NCI-H1694 treated with DMSO at 0.1 percent for 48 hours (cell line): ENCODE results near the gene GNL3.
"Not testable (repeated sequence)": the region's sequence is repeated elsewhere in the genome, so short reads cannot be mapped to it uniquely, and the experiment has no call there.

Source experiments
- DNase-seq: peaks from one replicate; lab custom pipeline; 2025; lab: John Stamatoyannopoulos, UW

Gene GNL3

DNA sequence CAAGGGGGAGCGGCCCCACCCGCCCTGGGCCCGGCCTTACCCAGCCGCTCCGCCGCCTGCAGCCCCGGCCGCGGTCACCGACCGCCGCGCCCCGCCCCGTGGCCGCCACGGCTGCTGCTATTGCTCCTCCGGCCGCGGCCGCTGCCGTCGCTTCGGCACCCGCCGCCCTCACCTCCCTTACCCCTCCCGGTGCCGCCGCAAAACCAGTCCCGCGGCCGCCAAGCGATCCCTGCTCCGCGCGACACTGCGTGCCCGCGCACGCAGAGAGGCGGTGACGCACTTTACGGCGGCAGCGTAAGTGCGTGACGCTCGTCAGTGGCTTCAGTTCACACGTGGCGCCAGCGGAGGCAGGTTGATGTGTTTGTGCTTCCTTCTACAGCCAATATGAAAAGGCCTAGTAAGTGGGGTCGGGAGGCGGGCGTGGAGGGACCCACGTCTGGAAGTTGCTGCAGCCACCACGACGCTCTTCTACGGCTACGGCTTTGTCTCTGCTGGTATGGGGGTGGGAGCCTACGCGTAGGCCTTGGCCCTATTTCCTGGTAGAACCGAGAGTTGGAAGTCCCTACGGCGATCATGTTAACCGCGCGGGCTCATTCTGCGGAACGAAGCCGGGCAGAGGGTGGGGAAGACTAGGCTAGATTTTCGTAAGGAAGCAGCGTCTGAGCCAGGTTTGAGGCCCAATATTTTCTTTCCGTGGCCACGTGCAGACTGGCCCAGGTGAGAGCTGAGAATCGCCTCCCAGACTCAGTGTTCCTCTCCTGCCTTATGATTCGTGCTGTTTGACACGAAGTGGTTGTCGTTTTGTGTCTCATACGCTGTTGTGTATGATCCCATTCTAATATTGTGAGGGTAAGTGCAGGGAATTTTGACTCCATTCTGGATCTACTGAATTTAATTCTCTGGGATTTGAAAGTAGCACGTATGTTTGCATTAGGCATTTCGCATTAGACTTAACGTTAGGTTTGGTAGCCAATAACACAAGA lies at the start of gene GNL3, which contains the start of gene PBRM1:
Gene GNL3, plus strand, starts transcription at position 324 of the 983 bp plus-strand sequence. Its CDS starts 61 bp downstream, at position 385.
Gene PBRM1, minus strand, starts transcription at position 205 of the 983 bp plus-strand sequence.
- peak; percentile 55 for DNase-seq

GRCh38 chr3:52636673-52637072 lies 49.2 kb upstream of the GNL3 start:
- no peak for DNase-seq

- no peak for DNase-seq
These were observed 40.3 kb upstream of the GNL3 start for GRCh38 chr3:52645549-52645948.

DNA sequence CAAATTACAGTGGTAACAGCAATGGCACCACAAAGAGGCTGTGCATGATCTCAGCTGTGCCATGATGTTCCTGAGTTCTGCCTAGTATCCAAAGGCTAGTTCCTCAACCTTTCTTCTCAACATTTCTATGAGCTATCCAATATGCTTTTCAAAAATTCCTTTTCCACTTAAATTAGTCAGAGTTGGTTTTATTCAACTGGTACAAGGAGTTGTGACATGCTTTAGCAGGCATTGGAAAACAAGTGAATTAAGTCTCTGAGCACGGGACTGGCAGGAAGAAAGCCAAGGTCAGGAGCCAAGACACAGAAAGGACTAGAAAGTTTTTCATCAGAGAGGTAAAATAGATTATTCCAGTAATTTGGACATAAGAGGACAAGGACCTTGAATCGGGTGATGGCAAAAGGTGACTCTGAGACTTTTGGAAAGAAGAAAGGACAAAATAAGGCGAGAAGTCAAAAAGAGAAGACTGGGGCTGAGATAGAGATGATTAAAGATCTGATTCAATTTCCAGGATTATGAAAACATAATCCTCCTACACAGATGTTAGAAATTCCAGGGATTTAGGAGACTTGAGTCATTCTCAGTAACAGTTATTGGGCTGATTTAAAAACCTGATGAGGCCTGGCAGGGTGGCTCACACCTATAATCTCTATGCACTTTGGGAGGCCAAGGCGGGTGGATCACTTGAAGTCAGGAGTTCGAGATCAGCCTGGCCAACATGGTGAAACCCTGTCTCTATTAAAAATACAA lies 36.2 kb upstream of the GNL3 start:
- no peak for DNase-seq

DNA sequence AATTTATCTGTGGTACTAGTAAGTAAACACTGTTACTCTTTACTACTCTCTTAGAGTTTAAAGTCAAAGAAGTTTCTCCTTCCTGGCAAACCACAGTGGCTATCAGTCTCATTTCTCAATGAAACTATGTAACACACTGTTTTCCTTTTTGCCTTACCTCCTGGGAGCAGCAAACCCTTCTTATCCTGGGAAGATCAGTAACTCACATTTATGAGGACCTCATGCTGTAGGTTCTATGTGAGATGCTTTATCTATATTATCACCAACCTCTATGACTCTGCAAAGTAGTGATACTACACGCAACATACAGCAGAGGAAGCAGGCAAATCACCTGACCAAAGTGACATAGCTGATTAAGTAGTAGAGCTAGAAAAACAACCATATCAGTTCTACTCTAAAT lies 35.4 kb upstream of the GNL3 start:
- DNase-seq, result no peak

DNA sequence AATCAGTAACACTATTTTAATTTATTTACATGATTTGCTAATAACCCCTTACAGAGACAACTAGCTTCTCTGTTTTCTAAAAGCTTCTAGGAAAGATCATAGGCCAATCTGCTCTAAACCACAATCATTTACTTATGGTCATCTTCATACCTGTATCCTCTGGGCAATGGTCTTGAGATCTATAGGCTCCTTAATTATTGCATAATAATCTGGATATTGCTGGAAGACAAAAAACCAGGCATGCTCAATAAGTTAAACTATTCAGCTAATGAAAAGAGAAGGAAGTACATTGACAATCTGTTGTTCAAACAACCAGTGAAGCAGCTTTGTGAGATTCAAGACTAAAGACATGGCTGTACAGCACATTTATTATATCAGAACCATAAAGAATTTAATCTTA lies 34.2 kb upstream of the GNL3 start:
- no peak for DNase-seq

- no peak for DNase-seq
These were observed 29.9 kb upstream of the GNL3 start for GRCh38 chr3:52655895-52656294.

GRCh38 chr3:52660046-52660445 lies 25.8 kb upstream of the GNL3 start:
- DNase-seq, result no peak

DNA sequence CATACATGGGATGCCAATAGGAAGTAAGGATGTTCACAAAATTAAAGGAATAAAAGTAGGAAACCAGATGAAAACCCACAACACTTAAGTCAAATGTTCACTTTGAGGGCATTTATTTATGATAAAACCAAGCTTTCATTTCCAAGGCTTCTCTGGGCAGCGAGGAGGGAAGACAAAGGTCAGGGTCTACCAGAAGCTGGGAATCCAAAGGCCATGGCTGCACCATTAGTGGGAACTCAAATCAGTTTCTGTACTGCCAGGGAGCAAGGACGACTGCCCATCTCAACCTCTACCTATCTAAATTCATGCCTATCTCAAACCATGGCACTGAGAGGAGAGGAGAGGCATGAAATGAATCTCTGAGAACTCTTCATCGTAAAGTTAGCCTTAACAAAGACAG lies 22.7 kb upstream of the GNL3 start:
- DNase-seq, result no peak

GRCh38 chr3:52670621-52671521 lies 15.0 kb upstream of the GNL3 start:
- DNase-seq, result no peak

- DNase-seq, result no peak
These were observed 14.2 kb upstream of the GNL3 start for GRCh38 chr3:52671676-52672075.

GRCh38 chr3:52676201-52676600 lies 9.6 kb upstream of the GNL3 start:
- not testable (repeated sequence) for DNase-seq

GRCh38 chr3:52678265-52679198 lies 7.3 kb upstream of the GNL3 start:
- no peak for DNase-seq

DNA sequence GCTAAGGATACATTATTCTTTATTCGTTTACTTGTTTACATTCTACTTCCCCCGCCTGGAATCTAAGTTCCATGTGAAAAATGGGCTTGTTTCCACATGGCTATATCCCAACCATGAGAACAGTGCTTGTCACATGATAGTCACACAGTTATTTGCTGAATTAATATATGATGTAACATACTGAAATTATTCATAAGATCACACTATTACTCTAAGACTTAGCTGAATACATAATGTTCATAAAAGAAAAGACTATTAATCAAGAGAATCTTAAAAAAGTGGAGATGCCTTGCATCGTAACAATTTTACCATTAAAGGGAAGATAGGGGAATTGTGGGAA lies 6.7 kb upstream of the GNL3 start:
- DNase-seq, result no peak

- DNase-seq, result no peak
These were observed 6.0 kb upstream of the GNL3 start for GRCh38 chr3:52679811-52680210.

DNA sequence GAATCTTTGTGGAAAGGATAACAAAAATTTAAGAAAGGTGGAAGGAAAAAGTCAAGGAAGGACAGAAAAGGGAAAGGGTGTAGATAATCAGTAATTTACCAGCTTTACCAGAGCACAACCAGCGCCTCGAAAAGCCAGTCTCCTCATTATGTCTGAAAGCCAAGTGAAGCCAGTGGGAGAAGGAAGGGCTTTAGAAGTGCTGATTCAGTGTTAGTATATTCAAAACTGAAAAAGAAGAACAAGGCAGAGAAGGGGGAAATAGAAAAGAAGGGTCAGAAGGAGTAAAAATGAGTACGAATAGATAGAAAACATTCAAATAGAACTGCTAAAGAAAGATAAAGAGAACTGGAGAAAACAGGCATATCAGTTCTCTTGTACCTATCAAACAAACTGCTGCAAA lies 4.2 kb upstream of the GNL3 start:
- DNase-seq, result no peak

GRCh38 chr3:52682016-52682415 lies 3.8 kb upstream of the GNL3 start:
- no peak for DNase-seq

GRCh38 chr3:52683611-52684010 lies 2.2 kb upstream of the GNL3 start:
- no peak for DNase-seq

GRCh38 chr3:52684184-52684583 lies 1.6 kb upstream of the GNL3 start:
- DNase-seq, result no peak

- peak; percentile 36 for DNase-seq
These were observed 535 bp upstream of the GNL3 start for GRCh38 chr3:52685285-52685708.

- DNase-seq, result no peak
These were observed 2.4 kb downstream of the GNL3 start for GRCh38 chr3:52688266-52688665.
